Erythroblast (primary cell): ENCODE results near the gene GABRR1.

ENCODE experiments used
- GATA1 ChIP-seq: IDR thresholded peaks from 2 replicates; pipeline ENCODE4 v1.6.1; 2011; ENCODE audit warnings: low read depth, mild to moderate bottlenecking, control low read depth, low read length, moderate library complexity
- POLR2A ChIP-seq: IDR thresholded peaks from 2 replicates; pipeline ENCODE4 v1.6.1; 2011; ENCODE audit warnings: mild to moderate bottlenecking, low read length

GRCh38 chr6:89131599-89131998, 85.6 kb downstream of the GABRR1 start:
- no peak for TF ChIP-seq POLR2A
- no peak for TF ChIP-seq GATA1
